ENCODE data around the gene RFX2.

The RFX2 gene

GRCh38 chr19:5959260-5960004 lies 150.9 kb downstream of the RFX2 start:
- DNase-seq (ENCODE audit: low read depth in 2 of 2, low spot score in 1 of 2), result no peak

- no peak for DNase-seq (ENCODE audit: low read depth in 2 of 2, low spot score in 1 of 2)
Measured at GRCh38 chr19:5958851-5959122, 151.5 kb downstream of the RFX2 start.

- no peak for DNase-seq (ENCODE audit: low read depth in 2 of 2, low spot score in 1 of 2)
Measured at GRCh38 chr19:5958074-5958850, 152.0 kb downstream of the RFX2 start.

GRCh38 chr19:5957170-5957569 lies 153.1 kb downstream of the RFX2 start:
- DNase-seq (ENCODE audit: low read depth in 2 of 2, low spot score in 1 of 2), result no peak

- DNase-seq (ENCODE audit: low read depth in 2 of 2, low spot score in 1 of 2), result no peak
Measured at GRCh38 chr19:5956728-5957127, 153.6 kb downstream of the RFX2 start.

GRCh38 chr19:5956323-5956722 lies 154.0 kb downstream of the RFX2 start:
- no peak for DNase-seq (ENCODE audit: low read depth in 2 of 2, low spot score in 1 of 2)

GRCh38 chr19:5955636-5955935 lies 154.7 kb downstream of the RFX2 start:
- no peak for DNase-seq (ENCODE audit: low read depth in 2 of 2, low spot score in 1 of 2)

- DNase-seq (ENCODE audit: low read depth in 2 of 2, low spot score in 1 of 2), result no peak
Measured at GRCh38 chr19:5954293-5954692, 156.0 kb downstream of the RFX2 start.

- no peak for DNase-seq (ENCODE audit: low read depth in 2 of 2, low spot score in 1 of 2)
Measured at GRCh38 chr19:5953680-5954213, 156.6 kb downstream of the RFX2 start.

- no peak for DNase-seq (ENCODE audit: low read depth in 2 of 2, low spot score in 1 of 2)
Measured at GRCh38 chr19:5953030-5953589, 157.2 kb downstream of the RFX2 start.

GRCh38 chr19:5952193-5953029 lies 157.9 kb downstream of the RFX2 start:
- DNase-seq (ENCODE audit: low read depth in 2 of 2, low spot score in 1 of 2), result no peak

- DNase-seq (ENCODE audit: low read depth in 2 of 2, low spot score in 1 of 2), result no peak
Measured at GRCh38 chr19:5951338-5951861, 158.9 kb downstream of the RFX2 start.

GRCh38 chr19:5950741-5951140 lies 159.6 kb downstream of the RFX2 start:
- DNase-seq (ENCODE audit: low read depth in 2 of 2, low spot score in 1 of 2), result no peak

GRCh38 chr19:5949792-5950305 lies 160.5 kb downstream of the RFX2 start:
- DNase-seq (ENCODE audit: low read depth in 2 of 2, low spot score in 1 of 2), result no peak

- no peak for DNase-seq (ENCODE audit: low read depth in 2 of 2, low spot score in 1 of 2)
Measured at GRCh38 chr19:5948752-5949564, 161.3 kb downstream of the RFX2 start.

GRCh38 chr19:5947435-5947834 lies 162.9 kb downstream of the RFX2 start:
- no peak for DNase-seq (ENCODE audit: low read depth in 2 of 2, low spot score in 1 of 2)

GRCh38 chr19:5943623-5944022 lies 166.7 kb downstream of the RFX2 start:
- no peak for DNase-seq (ENCODE audit: low read depth in 2 of 2, low spot score in 1 of 2)

Data from stimulated activated CD8-positive, alpha-beta memory T cell treated with anti-CD3 and anti-CD28 coated beads, Interleukin-4, amount 100 ng/mL, for 1 hour (primary cell).